Smooth muscle cell (in vitro differentiated cells): ENCODE measurements around the gene RBM38. TPM values are rescaled to one million over a fixed set of nuclear protein-coding genes. Genes with fewer than 3 reads are reported as not detected.
"Not testable (repeated sequence)": the region's sequence is repeated elsewhere in the genome, so short reads cannot be mapped to it uniquely, and the experiment has no call there.

Experiments
- DNase-seq: peaks from one replicate; lab custom pipeline; 2025; ENCODE audit not compliant: unreplicated experiment; lab: John Stamatoyannopoulos, UW
- H2AFZ ChIP-seq: fragments of 200-600 bp; sonication (generic); 2 replicates; pipeline ENCODE4 v1.6.0; 2016; ENCODE audit warnings: antibody characterized with exemption, low read depth, mild to moderate bottlenecking
- H3F3A ChIP-seq: fragments of 200-600 bp; sonication (generic); 2 replicates; pipeline ENCODE4 v1.6.0; 2017; ENCODE audit warnings: antibody characterized with exemption, low read depth
- H3K27ac ChIP-seq: fragments of 200-600 bp; sonication (generic); 2 replicates; pipeline ENCODE4 v1.5.1; 2016; ENCODE audit warnings: low read depth, mild to moderate bottlenecking
- H3K27me3 ChIP-seq: fragments of 200-600 bp; sonication (generic); 2 replicates; pipeline ENCODE4 v1.6.1; 2016; ENCODE audit warnings: low read depth, mild to moderate bottlenecking
- H3K36me3 ChIP-seq: fragments of 200-600 bp; sonication (generic); 2 replicates; pipeline ENCODE4 v1.5.1; 2016; ENCODE audit warnings: low read depth
- H3K4me1 ChIP-seq: fragments of 200-600 bp; sonication (generic); 2 replicates; pipeline ENCODE4 v1.5.1; 2016; ENCODE audit warnings: low read depth
- H3K4me2 ChIP-seq: fragments of 200-600 bp; sonication (generic); 2 replicates; pipeline ENCODE4 v1.6.0; 2016; ENCODE audit warnings: mild to moderate bottlenecking
- H3K4me3 ChIP-seq: fragments of 200-600 bp; sonication (generic); 2 replicates; pipeline ENCODE4 v1.5.1; 2016; ENCODE audit warnings: mild to moderate bottlenecking
- H3K79me2 ChIP-seq: fragments of 200-600 bp; sonication (generic); 2 replicates; pipeline ENCODE4 v1.6.0; 2016; ENCODE audit warnings: low read depth, mild to moderate bottlenecking
- H3K9ac ChIP-seq: fragments of 200-600 bp; sonication (generic); 2 replicates; pipeline ENCODE4 v1.6.0; 2016; ENCODE audit warnings: low read depth
- H3K9me3 ChIP-seq: fragments of 200-600 bp; sonication (generic); replicated peaks from 2 replicates; pipeline ENCODE4 v1.5.1; 2016; ENCODE audit warnings: low read depth
- H4K20me1 ChIP-seq: fragments of 200-600 bp; sonication (generic); 2 replicates; pipeline ENCODE4 v1.6.0; 2016; ENCODE audit warnings: low read depth
- CTCF ChIP-seq: fragments of 200-600 bp; sonication (generic); IDR thresholded peaks from 2 replicates; pipeline ENCODE4 v1.5.1; 2017; ENCODE audit warnings: borderline replicate concordance, mild to moderate bottlenecking, antibody characterized with exemption; ENCODE audit not compliant: insufficient read depth, poor library complexity, severe bottlenecking
- WGBS: methylation state at CpG from one replicate; pipeline ENCODE4 v1.1.7; 2016; ENCODE audit warnings: low lambda C conversion rate; 5-methylcytosine and 5-hydroxymethylcytosine counted together
- polyA plus RNA-seq: library from polyadenylated mRNA; unstranded; fragments of >200 nt; fragmentation: Nextera tagmentation; extraction: Ambion mirVana; gene quantifications from 2 replicates; pipeline ENCODE4 v1.2.1, GENCODE V29; 2016
- total RNA-seq: library from RNA; depleted of rRNA; stranded (reverse); fragments of >200 nt; gene quantifications from 2 replicates; pipeline ENCODE4 v1.2.3, GENCODE V29; 2014

Gene RBM38
- total and polyA plus RNA-seq, 2 experiments from 2014 or later, result 12.0 to 12.7 TPM

GRCh38 chr20:57417830-57418780, 26.9 kb downstream of the RBM38 start:
- Histone ChIP-seq H3F3A (no peaks in the 10 kb centered on the region), H3K9me3 (no peaks in the 10 kb centered on the region), H3K27me3 (no peaks in the 10 kb centered on the region), H4K20me1 (no peaks in the 10 kb centered on the region), H3K79me2 (no peaks in the 10 kb centered on the region), H3K4me2 (no peak overlapping the region), H3K36me3 (no peaks in the 10 kb centered on the region), H3K27ac (no peak overlapping the region), H3K9ac (no peak overlapping the region), H3K4me3 (no peak overlapping the region), H2AFZ (no peak overlapping the region), H3K4me1 (no peaks in the 10 kb centered on the region)
- no peak for DNase-seq
- 83% methylated on average over 17 of the region's 17 CpGs for WGBS
- TF ChIP-seq CTCF, result no peak

GRCh38 chr20:57419479-57419878, 28.3 kb downstream of the RBM38 start:
- H3F3A ChIP-seq, H3K27me3 ChIP-seq: not testable (repeated sequence)
- WGBS, result 96% methylated on average over 4 of the region's 4 CpGs

GRCh38 chr20:57420571-57421252, 29.5 kb downstream of the RBM38 start:
- Histone ChIP-seq H3K27me3 (no peaks in the 10 kb centered on the region), H3K79me2 (no peaks in the 10 kb centered on the region), H3K36me3 (no peaks in the 10 kb centered on the region), H2AFZ (no peak overlapping the region), H3K27ac (no peak overlapping the region), H3F3A (no peaks in the 10 kb centered on the region), H3K4me1 (no peaks in the 10 kb centered on the region), H3K9ac (no peak overlapping the region), H4K20me1 (no peaks in the 10 kb centered on the region), H3K4me2 (no peak overlapping the region), H3K9me3 (no peaks in the 10 kb centered on the region), H3K4me3 (no peak overlapping the region)
- no peak for DNase-seq
- WGBS, result 82% methylated on average over 20 of the region's 20 CpGs
- TF ChIP-seq CTCF, result no peak

More at GRCh38 chr20:57419479-57419878, 28.3 kb downstream of the RBM38 start:
- not testable (repeated sequence) for H3K4me1 ChIP-seq, H2AFZ ChIP-seq, H3K36me3 ChIP-seq, H3K27ac ChIP-seq, H4K20me1 ChIP-seq, H3K9ac ChIP-seq, H3K9me3 ChIP-seq, H3K4me3 ChIP-seq, DNase-seq, H3K4me2 ChIP-seq, H3K79me2 ChIP-seq
